Activated T-cell treated with anti-CD3 and anti-CD28 coated beads for 1 hour (primary cell): ENCODE measurements around the gene NPSR1.
"Not testable (repeated sequence)": the region's sequence is repeated elsewhere in the genome, so short reads cannot be mapped to it uniquely, and the experiment has no call there.

Source experiments
- DNase-seq: peaks from one replicate; pipeline ENCODE4 v3.0.0-alpha.2; 2020; ENCODE audit warnings: low read depth

The NPSR1 gene, protein sequence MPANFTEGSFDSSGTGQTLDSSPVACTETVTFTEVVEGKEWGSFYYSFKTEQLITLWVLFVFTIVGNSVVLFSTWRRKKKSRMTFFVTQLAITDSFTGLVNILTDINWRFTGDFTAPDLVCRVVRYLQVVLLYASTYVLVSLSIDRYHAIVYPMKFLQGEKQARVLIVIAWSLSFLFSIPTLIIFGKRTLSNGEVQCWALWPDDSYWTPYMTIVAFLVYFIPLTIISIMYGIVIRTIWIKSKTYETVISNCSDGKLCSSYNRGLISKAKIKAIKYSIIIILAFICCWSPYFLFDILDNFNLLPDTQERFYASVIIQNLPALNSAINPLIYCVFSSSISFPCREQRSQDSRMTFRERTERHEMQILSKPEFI

DNA sequence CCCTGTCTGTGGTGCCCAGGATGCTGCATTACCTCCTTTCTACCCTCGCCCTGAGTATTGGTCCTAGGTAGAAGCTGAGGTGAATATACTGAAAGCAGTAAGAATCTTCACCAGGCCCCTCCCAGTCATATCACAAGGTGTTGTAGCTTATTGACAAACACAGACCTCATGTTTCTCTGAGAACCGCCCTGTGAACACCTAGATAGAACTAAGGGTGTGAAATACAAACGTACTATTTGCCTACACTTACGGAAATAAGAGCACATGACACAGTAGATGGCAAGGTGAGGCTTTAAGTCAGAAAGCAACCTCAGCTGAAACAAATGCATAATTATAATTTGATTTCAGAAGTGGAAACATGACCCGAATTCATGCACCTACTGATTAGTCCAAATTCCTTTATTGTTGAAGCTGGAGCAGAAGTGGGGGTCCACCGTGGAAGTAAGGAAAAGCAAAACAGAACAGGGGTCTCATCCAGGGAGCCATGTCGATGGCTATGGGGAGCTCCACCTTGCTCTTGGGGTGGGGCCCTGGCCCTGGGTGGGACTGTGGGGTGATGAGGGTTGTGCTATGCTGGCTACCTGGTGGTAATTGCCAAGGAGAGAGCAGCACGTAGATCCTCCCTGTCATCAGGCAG lies at the start of gene NPSR1:
NPSR1 (plus strand) TSS at position 587 of the 637 bp plus-strand sequence. CDS start 195 bp downstream, outside the sequence.
- DNase-seq: no peak

DNA sequence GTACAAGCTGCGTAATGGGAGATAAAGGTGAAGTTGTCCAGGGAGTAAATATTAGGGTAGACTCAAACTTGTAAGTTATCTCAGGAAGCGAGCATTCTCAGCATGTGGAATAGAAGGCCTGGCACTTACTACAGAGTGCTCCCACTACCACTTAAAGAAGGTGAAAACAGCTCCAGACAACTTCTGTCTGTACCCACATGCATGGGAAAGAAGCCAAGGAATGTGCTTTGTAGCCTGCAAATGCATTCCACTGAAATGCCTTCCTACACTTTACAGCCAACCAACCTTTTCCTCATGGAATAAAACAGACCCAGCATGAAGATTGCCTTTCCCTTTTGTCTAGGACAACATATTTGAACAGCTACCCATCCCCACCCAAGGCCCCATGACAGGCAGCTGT lies 45.4 kb upstream of the NPSR1 start:
- no peak for DNase-seq

DNA sequence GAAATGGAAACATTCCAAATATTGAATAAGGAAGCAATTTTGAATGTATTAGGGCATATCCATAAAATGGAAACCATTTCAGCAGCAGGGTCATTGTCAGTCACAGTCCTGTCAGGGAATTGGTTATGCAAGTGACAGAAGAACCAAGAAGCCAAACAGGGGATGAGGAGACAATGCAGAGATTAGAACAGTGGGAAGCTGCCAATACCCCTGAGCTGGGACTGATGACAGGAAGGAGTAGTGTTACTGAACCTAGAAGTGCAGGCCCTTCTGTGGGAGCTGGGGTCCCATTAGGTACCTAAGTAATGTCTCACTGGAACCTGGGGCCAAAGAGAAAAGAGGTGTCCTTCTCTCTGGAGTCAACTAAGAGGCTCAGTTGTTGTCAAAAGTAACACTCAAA lies 37.6 kb upstream of the NPSR1 start:
- DNase-seq: no peak

DNA sequence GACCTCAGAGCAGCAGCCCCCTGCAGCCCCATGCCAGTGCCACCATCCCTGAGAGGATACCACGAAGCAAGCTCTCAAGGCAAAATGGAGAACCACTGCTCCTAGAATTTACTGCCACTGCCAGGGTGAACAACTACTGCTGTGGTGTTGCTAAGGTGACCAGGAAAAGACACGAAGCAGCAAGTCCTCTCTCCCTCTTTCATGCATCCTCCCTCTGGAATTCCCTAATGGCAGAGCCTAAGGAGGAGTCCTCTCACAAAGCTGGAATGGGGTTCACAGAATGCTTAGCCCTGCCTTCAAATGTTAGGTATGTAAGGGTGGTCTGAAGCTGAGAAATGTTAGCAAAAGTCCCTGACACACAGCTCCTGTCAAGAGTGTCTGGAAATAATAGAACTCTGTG lies 35.8 kb upstream of the NPSR1 start:
- DNase-seq: no peak

DNA sequence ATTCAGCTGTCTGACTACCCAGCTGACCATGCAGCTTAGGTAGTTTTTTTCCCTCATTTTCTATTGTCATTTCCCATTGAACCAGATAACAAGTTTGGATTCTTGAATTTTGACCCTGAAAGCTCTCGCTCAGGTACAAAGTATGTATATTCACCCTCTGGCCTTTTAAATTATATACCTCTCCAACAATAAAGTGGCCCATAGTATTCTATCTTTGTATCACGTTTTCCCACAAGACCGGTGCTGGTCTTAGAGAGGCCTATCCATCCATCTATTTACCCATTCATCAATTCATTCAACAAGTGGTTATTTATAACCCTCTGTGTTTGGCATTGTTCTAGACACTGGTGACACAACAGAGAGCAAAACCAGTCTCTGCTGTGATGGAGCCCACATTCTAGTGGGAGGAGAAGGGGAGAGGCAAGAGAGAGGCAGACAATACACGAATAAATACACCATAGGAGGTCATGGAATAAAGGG lies 35.2 kb upstream of the NPSR1 start:
- no peak for DNase-seq

DNA sequence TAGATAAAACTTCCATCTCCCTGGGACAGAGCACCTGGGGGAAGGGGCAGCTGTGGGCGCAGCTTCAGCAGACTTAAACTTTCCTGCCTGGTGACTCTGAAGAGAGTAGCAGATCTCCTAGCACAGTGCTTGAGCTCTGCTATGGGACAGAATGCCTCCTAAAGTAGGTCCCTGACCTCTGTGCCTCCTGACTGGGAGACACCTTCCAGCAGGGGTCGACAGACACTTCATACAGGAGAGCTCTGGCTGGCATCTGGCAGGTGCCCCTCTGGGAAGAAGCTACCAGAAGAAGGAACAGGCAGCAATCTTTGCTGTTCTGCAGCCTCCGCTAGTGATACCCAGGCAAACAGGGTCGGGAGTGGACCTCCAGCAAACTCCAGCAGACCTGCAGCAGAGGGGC lies 29.4 kb upstream of the NPSR1 start:
- DNase-seq: not testable (repeated sequence)

DNA sequence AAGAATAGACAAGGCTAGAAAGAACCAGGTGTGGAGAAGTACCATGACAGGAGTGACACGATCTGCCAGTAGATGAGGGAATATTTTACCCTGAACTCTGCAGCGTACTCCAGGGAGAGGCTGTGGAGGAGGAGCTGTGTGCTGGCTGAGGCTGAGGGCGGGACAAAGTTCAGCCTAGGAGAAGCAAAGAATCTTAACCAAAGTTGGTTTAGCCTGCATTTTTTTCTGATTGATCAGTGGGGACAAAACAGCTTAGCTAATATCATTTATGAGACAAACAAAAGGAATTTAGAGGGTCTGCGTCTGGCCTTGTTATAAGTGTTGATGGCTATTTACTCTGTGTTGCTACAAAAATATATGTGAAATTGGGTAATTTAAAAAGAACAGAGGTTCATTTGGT lies 5.2 kb upstream of the NPSR1 start:
- DNase-seq: no peak

DNA sequence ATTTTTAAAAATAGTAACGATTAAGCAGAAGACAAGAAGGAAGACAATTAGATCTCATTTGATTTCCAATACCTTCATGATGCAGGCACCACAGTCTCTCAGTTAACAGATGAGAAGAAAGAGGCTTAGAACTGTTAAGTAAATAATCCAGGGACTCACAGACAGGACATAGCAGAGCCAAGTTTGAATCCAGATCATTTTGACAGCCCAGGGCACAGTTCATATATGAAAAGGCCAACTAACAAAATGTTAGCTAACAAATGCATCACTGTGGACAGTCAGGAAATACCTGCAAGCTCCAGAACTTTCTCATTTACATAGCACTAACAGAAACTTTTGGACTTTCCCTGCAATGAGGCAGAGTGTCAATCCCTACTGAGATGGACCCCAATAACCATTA lies 4.2 kb upstream of the NPSR1 start:
- no peak for DNase-seq

DNA sequence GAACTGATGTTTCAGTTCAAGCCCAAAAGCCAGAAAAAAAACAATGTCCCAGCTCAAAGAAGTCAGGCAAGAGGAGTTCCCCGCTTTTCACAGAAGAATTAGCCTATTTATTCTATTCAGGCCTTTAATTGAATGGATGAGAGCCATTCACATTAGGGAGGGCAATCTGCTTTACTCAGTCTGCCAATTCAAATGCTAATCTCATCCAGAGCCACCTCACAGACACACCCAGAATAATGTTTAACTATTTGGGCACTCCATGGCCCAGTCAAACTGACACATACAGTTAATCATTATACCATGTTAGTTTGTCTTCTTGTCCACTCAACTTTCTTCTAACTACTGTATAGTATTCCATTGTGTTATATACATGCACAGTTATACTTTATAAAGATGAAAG lies 2.6 kb upstream of the NPSR1 start:
- no peak for DNase-seq

DNA sequence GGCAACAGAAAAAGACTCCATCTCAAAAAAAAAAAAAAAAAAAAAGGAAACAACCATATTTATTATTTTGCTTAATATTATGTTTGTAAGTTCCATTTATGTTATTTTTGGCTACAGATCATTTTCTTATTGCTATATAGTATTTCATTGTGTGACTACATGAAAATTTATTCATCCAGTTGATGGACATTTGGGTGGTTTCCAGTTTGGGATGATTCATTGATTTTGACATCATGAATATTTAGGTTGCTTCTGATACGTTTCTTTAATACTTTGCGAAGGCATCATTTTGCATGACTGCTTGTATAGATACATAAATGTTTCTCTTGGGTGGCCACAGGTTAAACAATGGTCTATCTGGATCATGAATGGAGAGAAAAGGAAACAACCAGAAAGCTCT lies 2.0 kb upstream of the NPSR1 start:
- DNase-seq: no peak

DNA sequence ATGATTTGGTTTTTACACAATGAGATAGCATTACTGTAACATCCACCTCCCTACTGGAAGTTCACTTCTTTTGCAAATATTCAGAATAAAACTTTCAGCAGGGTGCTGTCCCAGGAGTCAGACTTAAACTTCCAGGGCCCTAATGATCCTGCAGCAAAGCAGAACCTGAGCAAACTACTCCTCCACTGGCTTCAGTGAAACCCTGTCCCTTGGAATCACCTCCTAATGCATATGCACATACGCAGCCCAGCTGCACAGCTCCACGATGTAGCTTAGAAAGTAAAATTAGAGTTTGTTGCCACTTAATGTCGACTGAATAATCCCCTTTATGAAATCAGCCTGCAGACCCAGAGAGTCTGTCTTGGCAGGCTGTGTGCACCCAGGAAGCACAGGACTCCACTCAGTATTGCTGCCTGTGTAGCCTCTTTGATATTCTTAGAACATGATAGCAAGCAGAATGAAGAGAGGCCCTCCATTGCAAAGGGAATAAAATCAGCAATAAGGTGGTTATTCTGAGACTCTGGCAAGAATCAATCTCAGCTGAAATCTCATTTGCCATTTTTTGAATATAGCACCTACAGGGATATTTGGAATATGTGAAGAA lies 1.6 kb downstream of the NPSR1 start:
- no peak for DNase-seq

DNA sequence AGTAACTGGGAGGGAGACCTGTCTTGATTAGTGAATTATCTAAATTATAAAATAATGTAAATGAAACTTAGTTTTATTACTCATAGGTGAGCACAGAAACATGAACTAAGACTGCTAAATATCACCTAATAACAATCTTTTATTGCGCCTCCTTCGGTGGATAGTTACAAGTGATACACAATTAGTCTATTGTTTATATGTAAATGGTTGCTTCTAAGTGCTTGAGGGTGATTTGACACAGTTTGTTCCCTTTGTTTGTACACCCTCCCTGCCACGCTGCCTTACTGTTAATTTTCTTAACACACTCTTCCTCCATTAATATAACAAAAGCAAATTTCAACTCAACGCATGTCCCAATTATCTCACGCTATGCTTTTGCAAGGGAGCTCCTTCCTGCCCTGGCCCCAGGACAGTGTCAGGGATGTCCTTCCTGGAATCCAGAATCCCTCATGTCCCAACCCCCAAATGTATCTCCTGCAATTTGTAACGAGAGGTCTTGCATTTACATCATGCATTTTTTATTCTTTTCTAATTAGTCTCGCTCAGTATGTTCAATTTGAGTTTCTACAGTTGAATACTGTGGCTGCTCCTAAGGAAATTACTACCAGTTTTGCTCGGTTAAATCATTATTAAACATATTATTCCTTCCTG lies 4.2 kb downstream of the NPSR1 start:
- no peak for DNase-seq

DNA sequence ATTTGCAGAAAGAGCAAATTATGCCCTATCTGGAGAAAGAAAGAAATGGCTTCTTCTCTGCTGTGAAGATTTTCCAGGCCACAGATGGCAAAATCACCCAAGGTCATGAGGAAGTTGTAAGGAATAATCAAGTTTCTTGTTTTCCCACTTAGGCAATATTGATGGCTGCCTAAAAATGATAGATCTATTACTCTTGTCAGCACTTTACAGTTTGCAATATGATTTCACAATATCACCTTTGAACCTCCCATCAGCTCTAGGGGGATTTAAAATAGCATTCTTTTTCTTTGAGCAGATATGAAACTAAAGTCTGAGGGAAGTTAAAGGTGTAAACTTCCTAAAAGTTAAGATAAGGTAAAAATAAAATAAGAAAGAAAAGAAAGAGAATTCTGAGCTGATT lies 6.7 kb downstream of the NPSR1 start:
- DNase-seq: no peak

DNA sequence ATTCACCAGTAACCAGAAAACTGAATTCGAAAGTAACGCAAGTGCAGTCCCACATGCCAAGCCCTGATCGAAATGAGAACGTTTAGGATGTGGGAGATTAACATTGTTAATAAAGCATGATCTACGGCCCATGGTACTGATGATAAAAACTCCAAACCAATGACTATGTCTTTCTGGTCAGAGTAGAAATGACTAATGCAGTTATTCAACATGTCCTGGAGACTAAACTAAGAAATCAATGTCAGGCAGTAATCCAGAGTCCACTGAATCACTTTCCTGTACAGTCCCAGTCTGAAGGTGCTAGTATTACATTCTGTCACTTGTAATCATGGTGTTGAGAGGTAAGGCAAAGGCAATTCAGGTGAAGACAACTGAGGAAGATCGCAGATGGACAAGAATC lies 14.4 kb downstream of the NPSR1 start:
- DNase-seq: no peak

DNA sequence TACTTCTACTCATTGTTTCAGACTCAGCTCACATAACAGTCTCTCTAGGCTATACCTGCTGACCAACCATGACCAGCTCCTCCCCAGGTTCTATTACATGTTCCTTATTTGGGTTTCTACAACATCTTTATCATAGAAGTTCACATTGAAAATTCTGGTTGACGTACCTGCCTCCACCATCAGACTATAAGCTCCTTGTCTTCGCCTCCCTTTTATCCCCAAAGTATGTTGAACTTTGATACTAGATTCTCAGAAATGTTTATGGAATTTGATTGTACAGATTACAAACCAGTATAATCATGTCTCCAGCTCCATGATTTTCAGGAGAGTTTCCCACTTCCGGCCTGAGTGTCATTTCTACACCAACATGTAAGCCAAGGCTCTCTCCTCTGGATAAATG lies 15.0 kb downstream of the NPSR1 start:
- DNase-seq: no peak

DNA sequence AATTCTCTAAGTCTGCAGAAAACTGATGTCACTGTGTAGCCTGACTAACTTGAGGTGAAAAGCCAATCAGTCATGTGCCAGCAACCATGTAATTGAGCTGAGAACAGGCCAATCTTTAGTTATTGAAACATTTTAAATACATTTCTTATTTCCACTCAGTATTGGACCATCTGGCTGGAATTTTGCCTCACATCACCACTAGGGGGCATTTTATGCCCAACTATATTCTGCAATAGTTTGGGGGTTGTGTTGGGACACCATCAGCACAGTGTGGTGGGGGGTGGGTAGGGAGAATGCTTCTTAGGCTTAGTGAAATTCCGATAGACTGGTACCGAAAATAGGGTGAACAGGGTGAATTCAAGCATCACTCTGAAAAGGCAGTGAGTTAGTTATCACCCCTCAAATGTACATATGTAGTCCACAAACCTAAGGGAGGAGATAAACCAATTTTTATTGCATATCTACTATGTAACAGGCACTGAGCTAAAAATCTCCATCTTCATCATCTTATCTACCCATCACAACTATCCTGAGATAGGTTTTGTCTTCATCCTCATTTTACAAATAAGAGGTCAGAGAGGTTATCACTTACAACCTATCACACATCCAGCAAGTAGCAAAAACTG lies 17.8 kb downstream of the NPSR1 start:
- no peak for DNase-seq

DNA sequence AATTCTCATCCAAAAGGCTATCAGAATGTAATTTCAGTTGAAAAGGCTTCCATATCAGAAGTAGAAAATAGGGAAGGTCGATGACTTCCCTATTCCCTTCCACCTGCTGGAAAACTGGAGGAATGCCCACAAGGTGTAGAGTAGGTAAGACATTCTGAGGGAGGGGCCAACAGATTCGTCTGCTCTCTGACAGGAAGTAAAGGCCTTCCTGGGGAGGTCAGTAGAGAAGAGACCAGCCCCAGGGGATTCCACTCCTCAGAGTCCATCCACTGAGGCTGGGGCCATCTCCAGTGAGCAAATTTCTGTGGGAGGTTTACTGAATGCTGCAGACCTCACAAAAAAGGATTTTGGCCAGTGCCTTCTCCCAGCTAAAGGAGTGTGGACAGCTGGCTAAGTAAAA lies 19.5 kb downstream of the NPSR1 start:
- DNase-seq: no peak

DNA sequence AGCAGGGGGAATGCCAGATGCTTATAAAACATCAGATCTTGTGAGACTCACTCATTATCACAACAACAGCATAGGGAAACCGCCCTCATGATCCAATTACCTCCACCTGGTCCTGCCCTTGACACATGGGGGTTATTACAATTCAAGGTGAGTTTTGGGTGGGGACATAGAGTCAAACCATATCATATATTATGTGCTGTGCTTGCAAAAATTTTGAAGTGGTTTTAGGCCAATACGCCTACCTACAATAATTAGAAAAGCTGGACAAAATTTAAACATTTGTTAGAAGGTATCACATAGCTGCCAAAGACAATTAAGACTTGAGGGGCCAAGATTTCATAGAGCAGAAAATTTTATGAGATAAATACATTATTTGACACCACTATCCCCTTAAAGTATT lies 29.5 kb downstream of the NPSR1 start:
- DNase-seq: no peak

DNA sequence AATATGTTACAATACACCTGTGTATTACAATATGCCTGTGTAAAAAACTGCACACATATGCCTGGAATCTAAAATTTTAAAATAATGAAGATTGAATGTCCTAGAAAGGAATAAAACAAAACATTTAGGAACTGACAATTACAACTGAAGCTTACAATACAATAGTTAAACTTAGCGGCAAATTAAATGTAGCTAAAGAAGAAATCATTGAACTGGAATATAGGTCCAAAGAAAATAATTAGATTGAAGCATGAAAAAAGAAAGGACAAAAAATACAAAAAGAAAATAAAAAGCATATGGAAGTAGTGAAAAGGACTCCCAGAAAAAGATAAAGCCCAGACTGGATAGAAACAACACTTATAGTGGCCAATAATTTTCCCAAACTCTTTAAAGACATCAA lies 38.4 kb downstream of the NPSR1 start:
- no peak for DNase-seq

DNA sequence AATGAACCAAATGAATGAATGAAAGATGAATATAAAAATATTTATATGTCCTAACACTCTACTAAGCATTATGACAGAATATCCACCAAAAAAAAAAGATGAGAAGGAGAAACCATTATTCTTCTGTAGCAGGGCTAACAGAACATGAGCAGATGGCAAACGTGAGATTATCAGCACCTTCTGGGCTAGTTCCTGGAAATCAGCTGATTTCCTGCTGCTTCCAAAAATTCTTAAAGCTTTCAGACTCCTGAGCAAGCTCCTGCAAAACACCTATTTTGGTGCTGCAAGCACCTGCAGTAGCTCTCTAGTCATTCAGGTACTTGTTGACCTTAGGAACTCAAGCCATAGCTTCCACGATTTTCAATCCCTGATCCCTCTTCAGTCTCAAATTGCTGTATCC lies 51.8 kb downstream of the NPSR1 start:
- DNase-seq: no peak

DNA sequence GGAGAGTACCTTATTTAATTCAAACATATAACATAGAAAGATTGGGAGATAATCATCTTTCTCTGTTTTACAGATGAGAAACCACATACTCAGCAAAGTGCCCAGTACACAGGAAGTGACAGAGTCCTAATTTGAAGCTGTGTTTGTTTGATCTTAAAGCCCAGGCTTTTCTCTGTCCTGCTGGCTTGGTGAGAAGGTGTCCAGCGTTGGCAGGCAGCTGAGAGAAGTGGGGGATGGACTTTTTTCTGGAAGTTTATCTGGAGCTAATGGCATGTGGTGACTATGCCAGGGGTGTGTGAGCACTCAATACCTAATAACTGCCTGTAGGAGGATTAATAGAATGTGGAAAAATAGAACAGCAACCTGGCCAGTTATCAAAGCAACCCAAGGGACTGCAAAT lies 60.8 kb downstream of the NPSR1 start:
- no peak for DNase-seq

DNA sequence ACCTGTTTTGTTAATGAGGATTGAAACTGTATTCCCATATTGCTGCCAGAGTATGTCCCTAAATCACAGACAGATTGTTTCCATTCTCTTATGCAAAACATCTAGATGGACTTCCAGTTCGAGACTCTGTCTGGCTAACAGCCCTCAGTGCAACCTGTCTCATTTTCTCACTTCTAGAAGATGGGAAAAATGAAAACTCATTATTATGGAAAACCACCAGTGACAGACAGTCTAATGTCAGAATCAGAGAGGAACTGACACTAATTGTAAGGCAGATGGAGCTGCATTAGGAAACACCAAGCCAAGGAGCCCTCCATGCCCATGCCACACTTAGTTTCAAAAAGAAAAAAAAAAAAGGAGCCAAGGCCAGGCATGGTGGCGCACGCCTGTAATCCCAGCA lies 61.6 kb downstream of the NPSR1 start:
- DNase-seq: no peak
